HG02885 (cell line): ENCODE measurements around the gene LRWD1.
"Not testable (repeated sequence)": the region's sequence is repeated elsewhere in the genome, so short reads cannot be mapped to it uniquely, and the experiment has no call there.

Experiments used
- ATAC-seq: cut with Tn5 transposase; IDR thresholded peaks from one replicate; pipeline ENCODE4 v1.9.1; 2021; ENCODE audit warnings: mild to moderate bottlenecking; ENCODE audit not compliant: unreplicated experiment, poor library complexity

LRWD1 gene

DNA sequence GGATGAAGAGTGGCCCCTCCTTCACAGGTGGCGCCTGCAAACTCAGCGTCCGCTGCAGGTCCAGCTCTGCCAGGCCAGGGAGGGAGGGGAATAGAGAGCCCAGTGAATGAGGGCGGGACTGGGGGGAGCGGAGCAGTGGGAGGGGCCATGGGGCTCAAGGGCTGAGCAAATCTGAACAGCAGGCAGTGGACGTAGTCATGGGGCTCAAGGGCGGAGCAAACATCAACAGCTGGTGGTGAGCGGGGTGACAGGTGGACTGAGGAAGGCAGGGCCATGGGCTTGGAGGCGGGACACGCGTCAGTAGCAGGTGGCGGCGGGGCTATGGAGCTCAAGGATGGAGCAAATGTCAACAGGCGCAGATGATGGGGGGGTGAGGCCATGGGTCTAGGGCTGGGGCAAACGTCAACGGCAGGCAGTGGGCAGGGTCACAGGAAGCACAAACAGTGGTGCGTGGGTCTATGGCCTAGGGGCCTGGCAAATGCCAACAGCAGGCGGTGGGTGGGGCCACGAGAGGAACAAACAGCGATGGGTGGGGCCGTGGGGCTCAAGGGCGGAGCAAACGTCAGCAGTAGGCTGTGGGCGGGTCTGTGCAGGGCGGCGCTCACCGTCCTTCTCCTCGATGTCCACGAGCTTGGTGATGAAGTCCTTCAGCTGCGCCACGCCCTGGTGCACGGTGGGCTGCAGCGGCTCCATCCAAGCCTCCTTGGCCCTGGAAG, 28.6 kb downstream of the LRWD1 start:
- ATAC-seq: peak; percentile 45

DNA sequence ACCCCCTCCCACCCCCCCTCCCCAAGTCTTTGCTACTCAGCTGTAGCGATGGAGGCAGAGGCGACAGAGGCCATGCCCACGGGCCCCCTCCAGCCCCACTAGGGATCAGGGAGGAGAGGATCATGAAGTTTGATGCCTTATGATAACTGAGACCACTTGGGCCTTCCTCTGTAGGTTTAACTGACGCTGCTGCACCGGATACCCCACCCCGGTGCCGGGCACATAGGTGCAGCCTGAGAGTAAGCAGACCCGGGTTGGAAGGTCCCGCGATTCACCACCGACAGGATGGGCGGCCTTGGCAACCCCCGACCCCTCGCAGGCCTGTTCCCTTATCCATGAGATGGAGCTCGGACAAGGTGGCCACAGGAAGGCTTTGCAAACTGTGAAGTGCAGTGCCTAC, 29.2 kb downstream of the LRWD1 start:
- not testable (repeated sequence) for ATAC-seq

DNA sequence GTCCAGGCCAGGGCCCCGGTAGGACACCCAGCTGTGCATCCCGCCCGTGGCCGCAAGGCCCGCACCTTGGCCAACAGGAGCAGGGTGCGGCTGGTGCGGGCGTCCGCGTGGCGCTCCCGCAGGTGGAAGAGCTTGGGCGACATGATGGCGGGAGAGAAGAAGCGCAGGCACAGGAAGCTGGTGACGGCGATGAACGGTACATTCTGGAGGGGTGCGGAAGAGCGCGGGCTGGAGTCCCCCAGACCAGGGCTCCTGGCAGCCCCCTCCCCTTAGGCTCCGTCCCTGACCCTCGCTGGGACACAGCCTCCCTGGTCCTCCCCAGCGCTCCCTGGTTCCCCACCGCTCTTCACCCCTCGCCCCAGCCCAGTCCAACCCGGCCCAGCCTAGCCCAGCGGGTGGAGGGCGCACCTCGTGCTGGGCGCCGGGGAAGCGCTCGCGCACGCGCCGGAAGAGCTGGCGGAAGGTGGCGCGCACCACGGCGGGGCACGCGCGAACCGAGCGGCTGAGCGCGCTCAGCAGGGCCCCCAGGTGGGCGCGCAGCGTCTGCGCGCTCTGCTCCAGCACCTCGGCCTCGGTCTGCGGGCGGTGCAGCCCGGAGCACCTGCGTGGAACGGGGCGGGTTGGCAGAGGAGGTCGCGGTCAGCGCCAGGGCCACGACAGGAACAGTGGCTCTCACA, 29.8 kb downstream of the LRWD1 start:
- peak; percentile 66 for ATAC-seq

DNA sequence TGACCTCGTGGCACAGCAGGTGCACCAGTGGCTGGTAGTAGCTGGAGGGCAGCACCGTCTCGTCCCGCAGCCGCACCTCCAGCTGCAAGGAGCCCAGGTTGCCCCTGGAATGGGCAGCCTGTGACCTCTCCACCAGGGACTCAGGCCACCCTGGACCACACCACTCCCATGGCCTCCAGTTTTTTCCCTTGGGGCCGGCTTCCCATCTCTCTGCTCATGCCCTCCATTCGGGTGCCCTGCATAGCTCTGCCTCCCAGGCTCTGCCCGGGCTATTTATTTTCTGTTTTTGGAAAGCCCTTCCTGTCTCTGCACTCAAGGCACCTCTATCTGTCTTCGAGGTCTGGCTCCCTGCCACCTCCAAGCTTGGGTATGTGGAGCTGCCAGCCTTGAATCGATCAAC, 32.1 kb downstream of the LRWD1 start:
- ATAC-seq: not testable (repeated sequence)

DNA sequence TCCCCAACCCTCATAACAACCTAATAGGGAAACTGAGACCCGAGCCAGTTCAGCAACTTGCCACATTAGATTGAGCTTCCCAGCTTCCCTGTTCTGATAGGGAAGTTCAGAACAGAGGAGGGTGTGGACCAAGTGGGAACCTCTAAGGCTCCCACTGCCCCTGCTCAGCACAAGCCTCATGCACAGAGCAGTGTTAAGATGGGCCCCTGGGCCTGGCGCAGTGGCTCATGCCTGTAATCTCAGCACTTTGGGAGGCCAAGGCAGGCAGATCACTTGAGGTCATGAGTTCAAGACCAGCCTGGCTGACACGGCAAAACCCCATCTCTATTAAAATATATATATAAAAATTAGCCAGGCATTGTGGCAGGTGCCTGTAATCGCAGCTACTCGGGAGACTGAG, 32.5 kb downstream of the LRWD1 start:
- not testable (repeated sequence) for ATAC-seq

DNA sequence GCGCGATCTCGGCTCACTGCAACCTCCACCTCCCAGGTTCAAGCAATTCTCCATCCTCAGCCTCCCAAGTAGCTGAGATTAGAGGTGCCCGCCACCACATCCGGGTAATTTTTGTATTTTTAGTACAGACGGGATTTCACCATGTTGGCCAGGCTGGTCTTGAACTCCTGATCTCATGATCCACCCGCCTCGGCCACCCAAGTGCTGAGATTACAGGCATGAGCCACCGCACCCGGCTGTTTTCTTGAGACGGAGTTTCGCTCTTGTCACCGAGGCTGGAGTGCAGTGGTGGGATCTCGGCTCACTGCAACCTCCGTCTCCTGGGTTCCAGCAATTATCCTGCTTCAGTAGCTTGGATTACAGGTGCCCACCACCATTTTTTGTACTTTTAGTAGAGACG, 33.5 kb downstream of the LRWD1 start:
- ATAC-seq: not testable (repeated sequence)

DNA sequence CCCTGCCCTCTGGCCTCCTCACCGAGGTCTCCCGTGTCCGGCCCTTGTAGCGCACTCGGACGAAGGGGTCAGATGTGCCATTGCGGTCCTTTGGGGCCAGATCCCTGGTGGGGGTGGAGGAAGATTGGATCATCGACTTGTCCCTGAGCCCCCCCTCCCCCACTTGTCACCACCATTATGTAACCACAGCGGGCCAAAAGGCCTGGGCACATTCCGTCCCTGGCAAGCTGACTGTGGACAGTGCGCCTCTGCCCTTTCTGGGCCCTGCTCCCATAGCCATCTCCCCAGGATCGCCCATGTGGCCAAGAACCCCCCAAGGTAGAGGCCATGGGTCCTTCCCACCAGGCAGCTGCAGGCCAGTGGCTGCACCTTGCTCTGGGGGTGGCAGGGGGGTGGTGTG, 38.4 kb downstream of the LRWD1 start:
- ATAC-seq: not testable (repeated sequence)

DNA sequence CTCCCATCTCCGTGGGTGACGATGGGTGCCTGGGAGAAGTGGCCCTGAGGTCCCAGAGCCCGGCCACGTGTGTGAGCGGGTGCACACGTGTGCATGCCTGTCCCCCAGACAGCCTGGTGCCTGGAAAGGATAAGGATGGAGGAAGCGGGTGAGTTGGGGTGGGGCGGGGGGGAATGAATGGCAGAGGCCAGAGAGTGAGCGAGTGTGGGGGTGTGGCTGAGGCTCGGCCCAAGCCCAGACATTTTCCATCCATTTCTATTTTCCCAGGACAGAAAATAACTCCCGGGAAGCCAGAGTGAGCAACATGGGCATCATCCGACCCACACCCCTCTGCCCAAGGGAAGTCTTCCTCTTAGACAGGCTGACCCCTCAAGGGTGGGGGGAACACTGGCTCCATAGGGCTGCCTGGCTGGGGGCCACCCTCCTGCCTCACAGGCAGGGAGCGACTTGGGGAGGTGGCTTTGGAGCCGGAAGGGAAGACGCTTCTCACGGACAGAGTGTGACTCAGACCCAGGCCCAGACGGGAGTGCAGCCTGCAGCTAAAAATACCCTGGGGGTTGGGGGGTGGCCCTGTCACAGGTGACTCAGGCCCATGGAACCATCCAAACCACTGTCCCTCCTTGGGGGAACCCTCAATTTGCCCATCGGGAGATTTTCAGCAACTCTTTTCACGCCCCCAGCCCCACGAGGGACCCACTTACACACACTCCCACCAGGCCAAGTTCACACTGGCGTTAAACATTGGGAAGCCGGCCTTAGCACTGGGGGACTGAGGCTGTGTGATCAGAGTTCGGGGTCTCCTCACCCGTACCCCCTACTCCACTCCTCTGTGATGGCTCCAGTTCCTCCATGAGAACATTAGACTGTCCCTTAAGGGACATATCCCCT, 40.8 kb downstream of the LRWD1 start:
- not testable (repeated sequence) for ATAC-seq

DNA sequence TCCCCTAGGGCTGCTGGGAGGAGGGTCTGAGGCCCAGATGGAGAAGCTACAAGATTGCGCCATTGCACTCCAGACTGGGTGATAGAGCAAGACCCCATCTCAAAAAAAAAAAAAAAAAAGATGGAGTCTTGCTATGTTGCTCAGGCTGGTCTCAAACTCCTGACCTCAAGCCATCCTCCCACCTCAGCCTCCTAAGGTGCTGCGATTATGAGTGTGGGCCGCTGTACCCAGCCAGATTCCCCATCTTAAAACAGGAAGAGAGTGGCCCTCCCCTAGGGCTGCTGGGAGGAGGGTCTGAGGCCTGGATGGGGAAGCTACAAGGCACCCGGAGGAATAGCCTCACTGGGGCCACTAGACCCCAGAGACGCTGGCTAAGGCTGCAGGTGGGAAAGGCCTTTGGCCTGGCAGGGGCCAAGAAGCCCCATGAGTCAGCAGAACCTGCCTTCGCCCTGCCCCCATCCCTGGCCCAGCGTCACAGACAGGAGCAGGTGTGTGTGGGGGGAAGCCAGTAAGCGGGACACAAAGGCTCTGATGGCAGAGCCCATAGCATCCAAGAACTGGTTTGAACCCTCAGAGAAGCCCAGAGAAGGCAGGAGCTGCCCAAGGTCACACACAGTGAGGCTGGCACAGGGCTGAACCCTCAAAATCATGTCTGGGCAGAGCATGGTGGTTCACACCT, 42.8 kb downstream of the LRWD1 start:
- not testable (repeated sequence) for ATAC-seq

DNA sequence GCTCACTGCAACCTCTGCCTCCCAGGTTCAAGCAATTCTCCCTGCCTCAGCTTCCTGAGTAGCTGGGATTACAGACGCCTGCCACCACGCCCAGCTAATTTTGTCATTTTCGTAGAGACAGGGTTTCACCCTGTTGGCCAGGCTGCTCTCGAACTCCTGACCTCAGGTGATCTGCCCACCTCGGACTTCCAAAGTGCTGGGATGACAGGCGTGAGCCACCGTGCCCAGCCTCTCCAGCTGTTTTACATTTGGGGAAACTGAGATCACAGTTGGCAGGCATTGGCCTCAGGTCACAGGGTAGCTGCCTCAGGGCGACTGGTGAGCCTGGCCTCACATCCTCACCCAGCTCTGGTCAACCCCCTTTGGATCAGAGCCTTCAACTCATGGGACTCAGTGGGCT, 45.8 kb downstream of the LRWD1 start:
- ATAC-seq: not testable (repeated sequence)

DNA sequence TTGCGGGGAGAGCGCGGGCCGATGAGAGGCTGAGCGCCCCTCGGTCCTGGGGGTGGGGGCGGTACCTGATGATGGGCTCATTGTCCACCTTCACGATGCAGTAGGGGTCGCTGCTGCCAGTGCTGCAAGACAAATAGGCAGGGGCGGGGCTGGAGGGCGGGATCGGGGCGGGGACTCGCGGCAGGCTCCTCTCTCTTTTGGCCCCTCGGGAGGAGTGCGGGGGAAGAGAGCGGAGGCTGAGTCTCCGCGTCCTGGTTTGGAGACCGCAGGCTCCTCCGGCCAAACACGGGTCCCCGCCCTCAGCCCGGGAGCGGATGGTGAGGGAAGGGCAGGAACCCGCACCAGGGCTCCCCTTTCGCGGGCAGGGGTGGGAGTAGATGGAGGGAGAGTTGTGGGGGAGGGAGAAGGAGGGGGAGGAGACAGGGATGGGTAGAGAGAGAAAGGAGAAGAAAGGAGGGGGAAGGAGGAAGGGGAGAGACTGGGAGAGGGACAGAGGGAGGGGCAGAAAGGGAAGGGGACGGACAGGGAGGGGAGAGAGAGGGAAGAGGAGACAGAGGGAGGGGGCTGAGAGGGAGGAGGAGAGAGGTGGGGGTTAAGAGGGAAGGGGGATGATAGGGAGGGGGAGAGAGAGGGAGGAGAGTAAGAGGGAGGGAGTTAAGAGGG, 47.2 kb downstream of the LRWD1 start:
- ATAC-seq: peak; percentile 49

DNA sequence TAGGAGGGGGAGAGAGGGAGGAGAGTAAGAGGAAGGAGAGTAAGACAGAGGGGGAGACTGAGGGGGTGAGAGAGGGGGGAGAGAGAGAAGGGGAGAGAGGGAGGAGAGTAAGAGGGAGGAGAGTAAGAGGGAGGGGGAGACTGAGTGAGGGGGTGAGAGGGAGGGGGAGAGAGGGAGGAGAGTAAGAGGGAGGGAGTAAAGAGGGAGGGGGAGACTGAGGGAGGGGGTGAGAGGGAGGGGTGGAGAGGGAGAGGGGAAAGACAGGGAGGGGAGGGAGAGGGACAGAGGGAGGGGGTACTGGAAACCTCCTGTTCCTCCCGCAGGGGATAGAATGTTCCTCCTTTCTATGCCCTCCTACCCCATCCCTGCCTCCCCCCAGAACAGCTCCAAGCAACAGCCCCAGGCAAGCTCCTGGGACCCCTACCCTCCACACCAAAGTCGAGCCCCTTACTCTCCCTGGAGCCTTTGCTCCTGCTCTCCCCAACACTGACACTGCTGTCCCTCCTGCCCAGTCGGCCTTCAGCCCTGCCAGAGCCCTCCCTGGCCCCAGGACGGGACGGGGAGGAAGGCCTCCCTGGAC, 47.9 kb downstream of the LRWD1 start:
- ATAC-seq: not testable (repeated sequence)

DNA sequence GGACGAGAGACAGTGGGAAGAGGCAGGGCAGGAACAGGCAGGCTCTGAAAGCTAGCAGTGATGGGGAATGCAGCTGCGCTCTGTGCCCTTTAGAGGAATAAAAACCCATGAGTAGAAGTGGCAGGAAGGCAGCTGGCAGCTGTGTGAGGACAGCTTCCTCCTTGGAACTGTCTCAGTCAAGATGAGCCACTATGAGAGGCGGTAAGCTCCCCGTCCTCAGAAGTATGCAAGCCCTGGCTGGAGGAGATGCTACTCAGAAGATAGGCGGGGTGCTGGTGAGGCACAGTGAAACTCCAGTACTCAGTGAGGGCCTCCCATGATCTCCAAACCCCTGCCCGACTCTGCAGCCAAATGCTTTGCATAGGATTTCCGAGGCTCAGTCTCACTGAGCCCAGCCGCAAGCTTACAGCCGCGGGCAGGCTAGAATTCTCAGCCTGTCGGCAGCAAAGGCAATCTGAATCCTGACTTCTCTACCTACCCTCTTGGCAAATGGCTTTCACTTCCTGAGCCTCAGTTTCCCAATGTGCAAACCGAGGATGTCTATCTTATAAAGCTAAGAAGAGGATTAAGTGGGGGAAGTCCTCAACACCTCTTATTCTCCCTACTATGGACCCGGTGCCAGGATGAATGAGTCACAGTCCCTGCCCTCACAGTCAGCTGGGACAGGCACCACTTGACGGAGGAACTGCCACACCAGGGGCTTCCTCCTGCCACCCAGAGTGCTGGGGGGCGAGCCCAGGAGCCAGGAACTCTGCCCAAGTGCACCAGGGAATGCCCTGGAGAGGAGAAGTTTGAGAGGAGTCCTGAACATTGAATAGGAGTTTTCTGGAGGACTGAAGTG, 50.3 kb downstream of the LRWD1 start:
- ATAC-seq: peak; percentile 65

DNA sequence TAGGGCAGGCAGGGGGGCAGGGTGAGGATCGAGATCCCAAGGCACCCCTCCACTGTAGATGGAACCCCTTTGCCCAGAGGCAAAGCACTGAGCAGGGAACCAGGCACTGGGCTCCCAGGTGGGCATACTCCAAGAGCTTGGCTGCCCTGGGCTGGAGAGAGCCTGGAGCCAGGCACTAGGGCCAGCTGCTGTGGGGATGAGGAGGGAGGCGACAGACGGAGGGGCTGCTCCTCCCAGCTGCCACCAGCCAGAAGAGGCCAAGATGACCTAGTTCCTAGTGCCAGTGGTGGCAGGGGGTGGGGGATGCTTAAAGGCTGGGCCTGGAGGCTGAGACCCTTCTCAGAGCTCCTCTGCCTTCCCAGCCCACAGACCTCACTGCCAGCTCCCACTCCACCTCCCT, 51.1 kb downstream of the LRWD1 start:
- ATAC-seq: not testable (repeated sequence)

DNA sequence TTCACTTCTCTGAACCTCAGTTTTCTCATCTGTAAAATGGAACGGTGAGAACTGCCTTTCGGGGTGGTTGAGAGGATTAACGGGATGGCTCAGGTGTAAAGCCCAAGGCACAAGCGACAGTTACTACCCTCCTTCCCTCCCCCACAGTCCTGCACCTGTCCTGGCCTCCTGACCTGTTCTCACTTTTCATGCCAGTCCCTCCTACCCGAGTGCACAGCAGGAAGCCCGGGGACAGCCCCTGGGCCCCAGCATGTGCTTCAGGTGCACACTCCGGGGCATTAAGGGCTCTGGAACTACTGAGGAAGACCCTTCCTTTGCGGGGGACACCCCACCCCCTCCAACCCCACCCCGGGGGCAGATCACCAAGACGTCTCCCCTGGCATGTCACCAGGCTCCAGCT, 52.2 kb downstream of the LRWD1 start:
- ATAC-seq: not testable (repeated sequence)

DNA sequence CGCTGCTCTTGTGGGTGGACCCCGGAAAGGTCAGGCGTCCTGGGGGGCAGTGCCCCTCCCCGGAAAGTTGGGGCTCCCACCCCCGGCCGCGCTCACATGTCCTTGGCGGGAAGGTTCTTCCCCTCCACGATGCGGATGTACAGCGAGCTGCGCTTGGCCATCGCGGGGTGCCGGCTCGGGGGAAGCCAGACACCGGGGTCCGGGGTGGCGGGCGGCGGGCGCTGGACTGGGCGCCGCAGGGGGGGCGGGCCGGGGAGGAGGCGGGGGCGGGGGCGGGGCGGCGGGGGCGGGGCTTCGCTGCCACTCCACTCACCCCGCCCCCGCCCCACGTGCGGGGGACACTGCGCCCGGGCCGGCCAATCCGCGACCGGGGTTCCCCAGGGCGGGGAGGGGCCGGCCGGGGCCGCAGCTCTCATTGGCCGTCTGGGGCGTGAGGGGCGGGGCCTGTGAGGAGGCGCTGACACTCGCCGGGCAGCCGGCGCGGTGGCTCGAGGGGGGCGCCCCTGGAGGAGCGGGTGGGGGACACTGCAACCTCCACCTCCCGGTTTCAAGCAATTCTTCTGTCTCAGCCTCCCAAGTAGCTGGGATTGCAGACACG, 52.9 kb downstream of the LRWD1 start, which contains the start of gene RASA4B:
Gene RASA4B, minus strand, starts transcription at position 228 of the 598 bp plus-strand sequence. Its CDS starts 67 bp downstream, at position 161.
- ATAC-seq: peak; percentile 85

DNA sequence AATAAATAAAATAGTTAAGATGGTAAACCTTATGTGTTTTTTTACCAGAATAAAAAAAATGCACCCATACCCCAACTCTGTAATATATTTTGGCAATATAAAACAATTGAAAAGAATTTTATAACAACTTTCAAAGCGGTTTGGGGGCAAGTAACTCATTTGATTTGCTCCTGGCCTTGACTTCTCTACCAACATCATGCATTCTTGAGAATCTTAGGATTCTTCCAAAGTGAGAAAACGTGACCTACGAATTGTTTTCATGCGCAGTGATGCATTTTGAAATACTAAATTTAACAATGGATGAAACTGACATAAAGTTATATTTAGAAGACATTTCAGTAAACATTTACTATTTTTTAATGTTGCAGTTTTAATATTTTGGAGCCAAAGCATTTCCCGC, 56.0 kb downstream of the LRWD1 start:
- ATAC-seq: not testable (repeated sequence)
